ENCODE measurements around the gene RPL26.
"Not testable (repeated sequence)": the region's sequence is repeated elsewhere in the genome, so short reads cannot be mapped to it uniquely, and the experiment has no call there.

RPL26 gene

DNA sequence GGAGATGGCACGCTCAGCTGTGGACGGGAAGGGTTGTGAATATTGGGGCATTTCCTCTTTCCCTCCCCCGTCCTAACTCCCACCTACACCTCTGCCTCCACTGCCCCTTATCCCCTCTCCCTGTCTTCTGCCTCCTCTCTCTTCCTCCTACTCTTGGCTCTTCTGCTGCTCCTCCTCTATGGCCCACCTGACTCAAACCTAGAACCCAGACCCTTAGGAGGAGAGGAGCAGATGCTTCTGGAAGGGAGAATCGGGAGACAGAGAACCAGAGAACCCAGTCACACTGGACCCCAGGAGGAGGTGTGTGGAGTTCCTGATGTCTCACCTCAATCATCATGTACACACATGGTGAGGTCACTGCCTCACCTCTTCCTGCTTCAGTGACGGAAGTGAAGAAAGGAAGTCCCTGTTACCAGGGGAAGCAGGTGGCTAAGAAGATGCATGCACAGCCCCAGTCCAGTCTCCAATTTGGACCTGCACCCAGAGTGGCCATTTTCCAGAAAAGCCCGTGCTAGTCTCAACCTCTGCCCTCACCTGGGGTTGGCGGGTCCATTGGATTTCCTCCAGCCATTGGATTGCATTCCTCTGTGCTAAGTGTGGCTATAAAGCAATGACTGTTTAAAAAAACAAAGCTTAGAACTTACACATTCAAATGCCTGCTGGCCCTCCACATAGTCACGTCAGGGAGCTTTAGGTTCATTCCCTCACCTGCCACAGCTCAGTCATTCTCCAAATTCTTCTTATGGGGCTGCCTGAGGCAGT lies 10.7 kb upstream of the RPL26 start:
- DNase-seq = no peak

DNA sequence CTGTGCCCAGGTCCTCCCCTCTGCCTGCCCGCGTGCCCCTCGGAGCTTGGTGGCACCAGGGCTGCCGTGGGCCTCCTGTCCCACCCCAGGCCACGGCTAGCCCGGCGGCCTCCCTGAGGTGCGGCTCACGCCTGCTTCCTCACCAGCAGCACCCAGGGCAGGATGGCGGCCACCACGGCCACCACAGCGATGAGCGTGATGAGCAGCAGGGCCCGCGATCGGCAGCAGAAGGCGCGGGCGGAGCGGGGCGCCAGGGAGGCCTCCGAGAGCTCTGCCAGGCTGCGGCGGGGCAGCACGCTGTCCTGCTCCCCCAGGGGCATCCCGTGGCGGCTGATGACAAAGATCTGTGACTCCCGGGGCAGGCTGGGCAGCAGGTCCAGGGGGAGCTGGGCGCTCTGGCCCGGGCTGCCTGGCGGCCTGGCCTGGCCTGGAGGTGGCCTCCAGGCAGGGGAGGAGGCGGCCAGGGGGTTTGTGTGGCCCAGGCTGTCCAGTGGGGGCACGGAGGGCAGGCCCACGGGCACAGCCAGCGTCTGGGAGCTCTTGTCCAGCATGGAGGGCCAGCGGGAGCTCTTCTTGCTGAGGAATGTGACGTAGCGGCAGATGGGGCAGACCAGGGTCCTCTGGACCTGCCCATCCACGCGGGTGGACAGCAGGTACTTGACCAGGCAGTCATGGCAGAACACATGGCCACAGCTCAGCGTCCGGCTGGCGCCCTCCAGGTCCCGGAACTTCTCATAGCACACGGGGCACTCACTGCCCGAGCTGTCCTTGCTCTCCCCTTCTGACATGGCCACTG lies 9.9 kb upstream of the RPL26 start:
- DNase-seq = no peak

DNA sequence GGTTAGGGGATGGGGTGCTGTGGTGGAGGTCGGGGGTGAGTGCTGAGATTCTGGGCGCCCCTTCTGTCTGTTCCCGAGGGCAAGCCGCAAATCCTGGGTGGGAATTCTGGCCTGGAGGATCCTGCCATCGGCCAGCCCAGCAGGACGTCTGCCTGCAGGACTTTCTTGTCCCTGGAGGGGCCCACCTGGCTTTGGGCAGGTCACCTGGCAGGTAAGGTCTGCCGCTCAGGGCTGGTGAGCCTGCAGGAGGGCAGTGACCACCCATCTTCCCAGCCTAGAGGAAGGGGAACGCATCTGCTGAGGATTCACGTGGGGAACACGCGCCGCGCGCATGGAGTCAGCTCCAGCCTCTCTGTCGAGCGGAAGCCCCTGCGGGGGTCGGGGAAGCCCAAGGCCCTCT lies 9.3 kb upstream of the RPL26 start:
- DNase-seq = no peak

DNA sequence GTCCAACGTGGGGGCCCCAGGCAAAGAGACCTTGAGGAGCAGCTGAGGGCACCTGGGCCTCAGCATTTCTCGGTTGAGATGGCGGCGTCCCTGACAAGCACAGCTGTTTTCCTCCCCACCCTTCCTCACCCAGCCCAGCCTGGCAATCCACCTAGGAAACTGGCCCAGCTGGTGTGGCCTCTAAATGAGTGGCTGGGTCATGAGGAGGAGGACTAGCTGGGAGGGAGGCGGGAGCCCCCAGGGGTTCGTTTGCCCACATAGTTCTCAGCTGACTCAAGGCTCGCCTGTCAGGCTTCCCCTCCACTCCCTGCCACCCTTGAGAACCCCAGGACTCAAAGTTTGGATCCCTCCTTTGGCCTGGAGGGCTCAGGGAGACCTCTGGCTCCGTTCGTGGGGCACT lies 8.7 kb upstream of the RPL26 start:
- no peak for DNase-seq

DNA sequence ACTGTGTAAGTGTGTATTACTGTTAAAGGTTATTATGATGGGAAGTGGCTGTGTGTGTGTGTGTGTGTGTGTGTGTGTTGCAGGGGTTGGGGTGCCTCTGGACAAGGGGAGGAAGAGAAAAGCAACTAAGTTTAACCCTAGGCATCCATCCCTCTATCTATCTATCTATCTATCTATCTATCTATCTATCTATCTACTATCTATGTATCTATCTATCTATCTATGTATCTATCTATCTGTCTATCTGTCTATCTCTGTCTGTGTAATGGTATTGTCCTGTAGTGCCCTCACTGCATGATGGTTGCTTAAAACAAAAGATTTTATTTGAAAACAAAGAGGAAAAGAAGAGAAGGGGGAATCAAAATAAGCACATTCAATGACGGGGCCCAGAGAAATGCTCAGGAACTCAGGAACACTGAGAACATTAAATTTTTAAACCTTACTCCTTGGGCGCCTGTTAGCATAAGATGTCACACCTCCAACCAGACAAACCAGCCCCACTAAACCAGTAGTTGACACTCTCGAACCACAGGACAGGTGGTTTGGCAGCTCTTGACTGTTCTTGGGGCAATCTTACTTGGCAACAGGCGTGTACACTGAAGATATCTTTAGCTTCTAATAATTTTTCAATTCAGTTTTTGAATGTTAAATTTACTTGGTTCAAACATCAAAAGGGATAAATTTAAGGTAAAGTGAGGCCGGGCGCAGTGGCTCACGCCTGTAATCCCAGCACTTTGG lies 5.1 kb upstream of the RPL26 start:
- no peak for DNase-seq

DNA sequence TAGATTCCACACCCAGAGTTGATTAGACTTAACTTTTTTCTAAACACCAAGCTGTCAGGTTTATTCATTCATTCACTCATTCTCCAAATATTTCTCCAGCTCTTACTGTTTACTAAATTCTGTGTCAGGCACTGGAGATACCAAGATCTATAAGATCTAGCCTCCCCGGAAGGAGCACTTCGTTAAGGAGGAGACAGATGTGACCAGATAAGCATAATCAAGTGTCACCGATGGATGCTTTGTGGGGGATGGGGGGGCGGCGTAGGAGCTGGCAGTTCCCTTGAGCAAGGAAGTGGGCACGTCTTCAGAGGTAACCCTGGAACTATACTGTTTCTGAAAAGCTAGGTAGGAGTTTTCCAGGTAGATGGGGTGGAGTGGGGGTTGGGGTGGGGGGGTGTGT lies 3.8 kb upstream of the RPL26 start:
- DNase-seq = no peak

DNA sequence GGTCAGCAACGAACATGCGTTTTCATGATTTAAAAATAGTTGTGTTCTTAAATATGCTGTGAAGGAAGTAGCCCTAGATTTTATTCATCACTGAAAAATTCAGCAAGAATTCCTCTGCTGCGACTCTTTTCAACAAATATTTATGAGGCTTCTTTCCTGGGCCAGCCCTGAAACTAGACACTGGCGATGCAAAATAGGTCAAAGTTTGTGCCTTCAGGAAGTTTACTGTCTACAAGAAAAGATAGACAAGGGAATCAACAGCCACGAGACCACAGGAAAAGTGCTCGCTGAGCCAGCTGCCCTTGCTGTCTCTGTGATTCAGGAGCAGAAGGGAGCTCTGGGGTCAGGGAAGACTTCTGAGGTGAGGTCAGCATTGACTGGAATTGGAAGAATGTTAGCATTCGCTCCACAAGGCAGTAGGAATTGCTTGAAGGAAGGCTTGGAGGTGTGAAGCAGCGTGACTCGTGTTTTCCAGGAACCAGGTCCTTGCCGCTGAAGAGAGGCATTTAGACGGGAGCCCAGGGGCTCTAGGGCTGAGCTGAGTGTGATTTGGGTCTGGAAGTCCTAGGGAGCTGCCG lies 1.9 kb upstream of the RPL26 start:
- no peak for DNase-seq

DNA sequence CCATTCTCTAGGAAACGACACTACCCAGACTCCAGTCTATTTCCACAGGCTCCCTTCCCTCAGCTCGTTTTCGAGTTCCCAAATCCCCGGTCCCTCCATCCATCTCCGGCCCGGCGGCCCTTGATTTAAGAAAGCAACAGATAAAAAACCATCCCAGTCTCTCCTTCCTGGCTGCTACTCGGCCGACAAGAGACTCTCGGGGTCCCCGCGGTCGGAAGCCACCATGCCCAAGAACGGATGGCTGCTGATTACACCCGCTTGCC lies 182 bp downstream of the RPL26 start:
- no peak for DNase-seq

DNA sequence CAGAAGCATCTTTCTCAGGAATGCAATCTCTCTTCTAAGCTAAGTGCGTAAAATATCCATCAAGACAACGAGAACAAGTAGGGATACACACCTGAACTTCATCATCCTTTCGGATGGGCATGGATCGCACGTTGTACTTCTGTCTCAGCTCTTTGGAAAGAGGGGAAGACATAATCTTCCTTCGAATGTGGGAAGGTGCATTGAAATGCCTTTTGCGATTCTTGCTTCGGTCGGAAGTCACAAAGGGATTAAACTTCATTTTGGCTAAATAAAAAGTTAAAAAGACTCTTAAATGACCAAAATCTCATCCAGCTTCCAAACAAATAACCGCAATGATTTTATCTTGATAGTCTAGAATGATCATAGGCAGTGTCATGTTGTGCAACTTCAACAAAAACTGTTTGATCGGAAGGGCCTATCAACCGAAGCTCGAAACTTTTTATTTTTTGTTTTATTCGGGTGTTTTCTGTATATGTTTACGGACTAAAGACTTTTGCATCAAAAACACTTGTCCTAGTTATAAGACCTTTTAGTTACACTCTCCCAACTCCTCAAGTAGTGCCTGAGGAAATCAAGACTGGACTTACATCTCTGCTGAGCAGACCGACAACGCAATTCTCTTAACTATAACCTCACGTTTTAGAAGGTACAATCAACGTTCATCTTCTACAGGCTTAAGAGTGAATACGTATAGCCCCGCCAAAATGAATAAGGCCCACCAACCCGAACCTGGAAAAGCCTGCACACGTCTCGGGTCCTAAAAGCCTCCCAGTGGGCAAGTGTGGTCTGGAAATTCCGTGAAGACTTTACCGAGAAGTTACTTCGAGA lies 727 bp downstream of the RPL26 start:
- DNase-seq = no peak

DNA sequence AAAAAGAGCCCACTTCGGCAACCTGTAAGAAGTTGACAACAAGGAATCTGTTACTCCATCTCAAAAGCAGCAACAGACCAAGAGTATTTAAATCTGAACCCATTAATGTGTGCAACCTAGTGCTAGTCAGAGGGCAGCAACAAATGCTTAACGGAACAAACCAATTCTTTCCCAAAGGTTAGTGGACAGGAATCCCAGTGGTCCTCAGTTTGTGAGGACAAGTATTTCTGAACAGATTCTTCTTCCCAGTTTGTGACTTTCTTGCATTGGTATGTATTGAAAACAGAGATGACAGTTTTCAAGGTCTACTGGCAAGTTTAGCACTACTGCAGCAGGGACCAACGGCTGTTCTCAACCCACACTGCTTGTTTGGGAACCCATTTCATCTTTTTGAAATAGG lies 2.9 kb downstream of the RPL26 start:
- no peak for DNase-seq

DNA sequence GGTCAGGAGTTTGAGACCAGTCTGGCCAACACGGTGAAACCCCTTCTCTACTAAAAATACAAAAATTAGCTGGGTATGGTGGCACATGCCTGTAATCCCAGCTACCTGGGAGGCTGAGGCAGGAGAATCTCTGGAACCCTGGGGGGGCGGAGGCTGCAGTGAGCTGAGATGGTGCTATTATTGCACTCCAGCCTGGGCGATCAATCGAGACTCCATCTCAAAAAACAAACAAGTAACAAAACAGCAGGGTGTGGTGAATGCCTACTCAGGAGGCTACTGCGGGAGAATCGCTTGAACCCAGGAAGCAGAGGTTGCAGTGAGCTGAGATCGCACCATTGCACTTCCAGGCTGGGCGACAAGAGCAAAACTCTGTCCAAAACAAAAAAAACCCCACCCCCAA lies 4.9 kb downstream of the RPL26 start:
- DNase-seq = not testable (repeated sequence)

DNA sequence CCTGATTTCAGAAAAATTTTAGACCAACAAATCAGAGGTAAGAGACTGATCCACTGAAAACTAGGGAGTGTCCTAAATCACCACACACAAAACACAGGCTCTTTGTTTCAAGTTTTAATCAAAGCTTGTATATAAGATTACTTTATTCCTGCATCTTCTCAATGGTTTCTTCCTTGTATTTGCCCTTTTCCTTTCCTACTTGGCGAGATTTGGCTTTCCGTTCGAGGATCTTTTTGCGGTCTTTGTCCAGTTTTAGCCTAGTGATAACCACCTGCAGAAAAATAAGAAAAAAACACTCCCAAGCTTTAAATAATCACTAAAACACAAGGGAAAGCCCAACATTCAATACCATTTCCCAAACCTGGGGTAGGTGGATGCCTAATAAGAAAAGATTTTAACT lies 5.6 kb downstream of the RPL26 start:
- DNase-seq = no peak

DNA sequence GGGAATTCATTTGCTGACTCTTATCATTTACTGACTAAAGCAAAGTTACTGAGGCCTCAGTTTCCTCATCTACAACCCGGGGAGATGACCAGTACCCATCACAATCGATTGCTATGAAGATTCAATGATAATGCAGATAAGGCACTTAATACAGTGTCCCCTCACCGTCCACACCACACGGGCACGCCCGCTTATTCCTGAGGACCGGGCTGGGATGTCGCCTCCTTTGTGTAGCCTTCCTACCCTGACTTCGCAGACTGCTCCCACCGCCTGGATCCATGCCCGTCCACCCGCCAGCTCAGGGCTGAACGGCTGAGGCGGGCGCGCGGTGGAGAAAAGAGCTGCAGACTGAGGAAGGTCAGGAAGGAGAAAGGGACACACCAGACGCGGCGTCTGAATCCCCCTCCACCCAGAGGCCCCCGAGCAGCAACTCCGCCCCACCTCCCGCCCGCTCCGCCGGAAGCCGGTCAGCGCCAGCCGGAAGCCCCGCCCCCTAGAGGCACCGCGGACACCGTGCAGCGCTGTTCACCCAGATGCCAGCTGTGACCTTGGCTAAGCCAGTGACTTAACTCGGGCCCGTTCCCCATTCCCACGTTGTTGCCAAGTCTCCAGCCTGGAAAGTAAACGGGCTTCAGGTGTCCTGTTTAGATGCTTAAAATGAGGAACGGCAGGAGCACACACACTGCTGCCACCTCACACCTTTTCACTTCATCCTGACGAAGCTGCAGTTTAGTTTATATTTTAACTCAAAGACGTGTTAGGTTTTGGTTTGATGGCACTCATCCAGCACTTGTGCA lies 6.5 kb downstream of the RPL26 start, which contains the start of gene KRABD2:
KRABD2 (minus strand) TSS at position 434 of the 797 bp plus-strand sequence.
- peak; percentile 63 for DNase-seq

DNA sequence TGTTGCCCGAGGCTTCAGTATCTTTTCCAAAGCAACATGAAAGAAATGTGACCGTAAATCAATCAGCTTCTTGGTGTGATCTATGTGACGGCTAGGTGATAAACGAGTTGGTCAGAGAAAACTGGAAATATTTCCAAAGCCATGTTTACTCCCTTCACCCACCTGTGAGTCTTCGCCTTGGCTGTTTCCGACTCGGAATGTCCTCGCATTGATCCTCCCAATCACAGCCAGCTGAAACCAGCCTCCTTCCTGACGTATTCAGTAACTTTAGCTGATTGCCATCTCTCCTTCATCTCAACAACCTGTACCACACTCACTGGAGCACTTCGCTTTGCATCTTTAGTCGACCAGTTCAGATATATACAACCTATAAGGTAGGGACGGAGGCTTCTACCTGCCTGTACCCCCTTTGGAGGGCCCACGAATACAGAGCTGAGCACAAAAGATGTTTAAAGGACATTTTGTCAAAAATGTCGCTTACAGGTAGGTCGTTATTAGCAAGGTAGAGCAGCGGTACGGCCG lies 7.2 kb downstream of the RPL26 start:
- DNase-seq = no peak

DNA sequence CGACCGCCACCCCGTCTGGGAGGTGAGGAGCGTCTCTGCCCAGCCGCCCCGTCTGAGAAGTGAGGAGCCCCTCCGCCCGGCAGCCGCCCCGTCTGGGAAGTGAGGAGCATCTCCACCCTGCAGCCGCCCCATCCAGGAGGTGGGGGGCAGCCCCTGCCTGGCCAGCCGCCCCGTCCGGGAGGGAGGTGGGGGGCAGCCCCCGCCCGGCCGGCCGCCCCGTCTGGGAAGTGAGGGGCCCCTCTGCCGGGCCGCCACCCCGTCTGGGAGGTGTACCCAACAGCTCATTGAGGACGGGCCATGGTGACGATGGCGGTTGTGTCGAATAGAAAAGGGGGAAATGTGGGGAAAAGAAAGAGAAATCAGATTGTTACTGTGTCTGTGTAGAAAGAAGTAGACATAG lies 9.1 kb downstream of the RPL26 start:
- DNase-seq = not testable (repeated sequence)

DNA sequence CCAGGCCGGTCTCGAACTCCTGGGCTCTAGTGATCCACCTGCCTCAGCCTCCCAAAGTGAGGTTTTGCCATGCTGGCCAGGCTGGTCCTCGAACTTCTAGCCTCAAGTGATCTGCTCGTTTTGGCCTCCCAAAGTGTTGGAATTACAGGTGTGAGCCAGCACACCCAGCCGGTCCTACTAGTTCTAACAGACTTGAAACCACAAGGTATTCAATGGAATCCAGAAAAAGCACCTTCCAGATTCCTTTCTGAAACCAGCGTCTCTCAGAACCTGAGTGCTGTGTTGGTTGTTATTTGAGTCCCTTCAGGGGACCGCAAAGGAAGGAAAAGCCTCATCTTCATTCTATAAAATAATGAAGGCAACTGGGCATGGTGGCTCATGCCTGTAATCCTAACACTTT lies 10.6 kb downstream of the RPL26 start:
- DNase-seq = no peak

DNA sequence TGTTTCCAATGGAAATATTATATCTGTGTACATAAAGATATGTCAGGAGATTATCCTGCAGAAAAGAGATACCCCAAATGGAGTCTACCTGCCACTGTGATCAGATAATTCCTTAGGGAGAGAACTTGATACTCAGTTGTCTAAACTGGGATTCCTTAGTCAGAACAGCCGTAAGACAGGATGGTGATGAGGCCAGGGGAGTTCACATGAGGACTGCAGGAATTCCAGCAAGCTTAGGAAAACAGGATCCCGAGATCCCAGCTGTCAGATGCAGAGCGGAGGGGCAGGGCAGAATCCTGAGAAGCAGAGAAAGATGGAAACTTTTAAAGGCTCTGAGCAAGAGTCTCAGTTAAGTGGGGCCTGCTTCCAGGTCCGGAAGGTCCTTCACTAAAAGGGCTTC lies 11.2 kb downstream of the RPL26 start:
- no peak for DNase-seq

DNA sequence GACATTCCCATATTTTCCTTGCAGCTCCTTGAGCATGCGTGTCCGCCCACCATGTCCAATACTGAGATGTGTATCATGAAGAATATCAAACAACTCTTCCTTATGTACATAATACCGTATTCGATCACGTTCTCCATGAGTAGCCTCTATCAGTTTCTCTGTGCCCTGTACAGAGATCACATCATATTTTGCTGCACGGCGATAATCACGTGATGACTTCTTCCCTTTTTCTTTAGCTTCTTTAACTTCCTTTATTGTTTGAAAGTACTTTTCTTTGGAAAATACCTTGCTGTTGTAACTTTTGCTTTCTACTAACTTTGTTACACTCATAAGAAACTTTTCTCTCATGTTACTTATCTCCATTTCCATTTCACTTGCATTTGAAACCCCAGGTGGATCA lies 13.0 kb downstream of the RPL26 start:
- no peak for DNase-seq

DNA sequence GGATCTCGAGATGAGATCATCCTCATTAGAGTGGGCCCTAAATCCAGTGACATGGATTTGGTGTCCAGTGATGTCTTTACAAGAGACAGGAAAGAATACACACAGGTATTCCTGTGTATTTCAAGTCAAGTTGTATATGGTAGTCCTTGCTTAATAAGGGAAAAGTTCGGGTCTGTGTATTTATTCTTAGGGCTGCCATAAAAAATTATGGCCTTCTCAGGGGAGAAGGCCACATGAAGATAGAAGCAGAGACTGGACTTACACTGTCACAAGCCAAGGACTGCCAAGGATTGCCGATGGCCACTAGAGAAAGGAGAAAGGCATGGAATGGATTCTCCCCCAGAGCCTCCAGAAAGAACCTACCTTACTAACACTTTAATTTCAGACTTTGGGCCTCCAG lies 14.8 kb downstream of the RPL26 start:
- no peak for DNase-seq

DNA sequence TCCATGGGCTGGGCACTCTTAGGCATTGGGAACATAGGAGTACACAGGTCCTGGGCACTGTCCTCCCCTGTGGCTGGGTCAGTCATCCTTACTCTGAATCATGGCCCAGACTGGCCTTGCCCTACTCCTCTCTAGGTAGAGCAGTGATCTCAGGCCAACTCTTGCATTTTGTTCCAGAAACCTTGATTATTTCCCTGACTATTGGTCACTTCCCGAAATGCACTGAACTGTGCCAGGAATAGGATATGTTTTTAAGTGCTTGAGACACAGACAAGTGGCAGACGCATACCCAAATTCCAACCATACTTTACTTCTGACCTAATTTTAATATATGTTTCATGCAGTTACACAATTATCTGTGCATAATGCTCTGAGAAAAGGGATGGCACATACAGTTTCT lies 16.8 kb downstream of the RPL26 start:
- DNase-seq = no peak

DNA sequence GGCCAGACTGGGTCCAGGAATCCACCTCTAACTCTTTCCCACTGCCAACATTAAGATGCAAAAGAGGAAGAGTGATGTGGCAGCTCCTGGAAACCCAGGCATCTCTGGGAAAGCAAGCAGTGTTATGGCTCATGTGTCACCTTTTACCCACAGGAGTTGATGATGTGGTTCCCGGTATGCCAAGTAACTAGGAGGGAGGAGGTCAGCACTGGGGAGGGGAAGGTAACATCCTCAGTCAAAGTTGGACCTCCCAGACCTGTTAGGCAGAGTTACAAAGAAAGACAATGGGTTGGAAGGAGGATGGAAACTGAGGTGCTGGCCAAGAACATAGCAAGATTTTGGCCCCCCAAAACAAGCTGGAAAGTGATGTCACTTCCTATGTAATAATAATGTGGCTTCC lies 17.9 kb downstream of the RPL26 start:
- no peak for DNase-seq
